ENCODE measurements around the gene STARD7.
"Not testable (repeated sequence)": the region's sequence is repeated elsewhere in the genome, so short reads cannot be mapped to it uniquely, and the experiment has no call there.

DNA sequence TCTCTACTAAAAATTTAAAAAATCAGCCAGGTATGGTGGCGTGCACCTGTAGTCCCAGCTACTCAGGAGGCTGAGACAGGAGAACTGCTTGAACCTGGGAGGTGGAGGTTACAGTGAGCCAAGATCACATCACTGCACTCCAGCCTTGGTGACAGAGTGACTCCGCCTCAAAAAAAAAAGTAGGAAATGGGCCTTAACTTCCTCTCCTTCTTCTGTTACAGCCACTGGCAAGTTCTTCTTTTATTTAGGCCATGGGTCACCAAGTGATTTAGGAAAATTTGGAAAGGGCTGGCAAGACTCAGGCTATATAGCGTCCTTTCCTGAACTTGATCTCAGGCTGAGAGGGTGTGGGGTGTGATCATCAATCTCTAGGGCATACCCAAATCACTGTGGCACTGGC lies 49.1 kb upstream of the STARD7 start:
- not testable (repeated sequence) for TF ChIP-seq EZH2 (optimal IDR thresholded peaks at IDR 0.05; ENCODE audit: low read depth, low read length)
- TF ChIP-seq, protein P1, sequence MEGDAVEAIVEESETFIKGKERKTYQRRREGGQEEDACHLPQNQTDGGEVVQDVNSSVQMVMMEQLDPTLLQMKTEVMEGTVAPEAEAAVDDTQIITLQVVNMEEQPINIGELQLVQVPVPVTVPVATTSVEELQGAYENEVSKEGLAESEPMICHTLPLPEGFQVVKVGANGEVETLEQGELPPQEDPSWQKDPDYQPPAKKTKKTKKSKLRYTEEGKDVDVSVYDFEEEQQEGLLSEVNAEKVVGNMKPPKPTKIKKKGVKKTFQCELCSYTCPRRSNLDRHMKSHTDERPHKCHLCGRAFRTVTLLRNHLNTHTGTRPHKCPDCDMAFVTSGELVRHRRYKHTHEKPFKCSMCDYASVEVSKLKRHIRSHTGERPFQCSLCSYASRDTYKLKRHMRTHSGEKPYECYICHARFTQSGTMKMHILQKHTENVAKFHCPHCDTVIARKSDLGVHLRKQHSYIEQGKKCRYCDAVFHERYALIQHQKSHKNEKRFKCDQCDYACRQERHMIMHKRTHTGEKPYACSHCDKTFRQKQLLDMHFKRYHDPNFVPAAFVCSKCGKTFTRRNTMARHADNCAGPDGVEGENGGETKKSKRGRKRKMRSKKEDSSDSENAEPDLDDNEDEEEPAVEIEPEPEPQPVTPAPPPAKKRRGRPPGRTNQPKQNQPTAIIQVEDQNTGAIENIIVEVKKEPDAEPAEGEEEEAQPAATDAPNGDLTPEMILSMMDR (IDR thresholded peaks at IDR 0.05; ENCODE audit: low read length), result not testable (repeated sequence)

Data from MM.1S (cell line).